ENCODE data around the gene CIAO3. TPM values are rescaled to one million over a fixed set of nuclear protein-coding genes. Genes with fewer than 3 reads are reported as not detected.

CIAO3 gene
- total RNA-seq, 1 experiment from 2014 or later: 21.9 TPM

GRCh38 chr16:790086-790485 is 49.3 kb upstream of the CIAO3 start:
- Histone ChIP-seq H4K91ac (ENCODE audit: insufficient read length, low read depth, low read length) (no peak overlapping the region), H3K9ac (ENCODE audit: extremely low read depth, insufficient read length, low read length) (no peak overlapping the region), H3K79me1 (ENCODE audit: insufficient read depth, low read depth, low read length, poor library complexity, severe bottlenecking) (peaks cover 2% of the 10 kb centered on the region), H3K27ac (ENCODE audit: insufficient read length, low read depth, low read length) (no peak overlapping the region), H3K79me2 (ENCODE audit: insufficient read depth, low read length) (no peaks in the 10 kb centered on the region; the same call in 1 of the 2 replicates), H3K56ac (ENCODE audit: insufficient read length, low read depth, low read length) (no peak overlapping the region), H2BK120ac (ENCODE audit: low read depth, low read length, poor library complexity, severe bottlenecking) (no peak overlapping the region), H3K4me1 (ENCODE audit: insufficient read depth, low read length) (no peaks in the 10 kb centered on the region), H3K4ac (ENCODE audit: low read depth, low read length) (no peak overlapping the region), H3K14ac (ENCODE audit: insufficient read depth, low read length) (no peak overlapping the region), H2BK15ac (ENCODE audit: low read depth, low read length) (no peak overlapping the region), H3K23ac (ENCODE audit: insufficient read length, low read depth, low read length) (no peak overlapping the region), H3K4me2 (ENCODE audit: insufficient read depth, insufficient read length, low read length) (no peak overlapping the region), H2BK12ac (ENCODE audit: insufficient read length, low read depth, low read length) (no peak overlapping the region), H3K23me2 (ENCODE audit: insufficient read length, low read depth, low read length, poor library complexity, severe bottlenecking) (peaks cover 11% of the 10 kb centered on the region), H3K27me3 (ENCODE audit: insufficient read depth, low read length) (no peaks in the 10 kb centered on the region), H3T11ph (ENCODE audit: low read length) (no peak overlapping the region), H3K18ac (ENCODE audit: insufficient read length, low read depth, low read length) (no peak overlapping the region), H2BK5ac (ENCODE audit: insufficient read length, low read length) (no peak overlapping the region), H4K8ac (replicated peaks; ENCODE audit: insufficient read length, low read depth, low read length) (no peak overlapping the region), H3K9me3 (ENCODE audit: control insufficient read depth, low read depth, low read length) (no peaks in the 10 kb centered on the region), H2AFZ (ENCODE audit: low read length) (no peak overlapping the region), H2AK5ac (ENCODE audit: insufficient read length, low read length) (no peak overlapping the region), H2BK20ac (ENCODE audit: low read depth, low read length, poor library complexity, severe bottlenecking) (no peak overlapping the region), H4K5ac (ENCODE audit: insufficient read length, low read depth, low read length) (no peak overlapping the region), H4K20me1 (ENCODE audit: control insufficient read depth, insufficient read depth, insufficient read length) (no peaks in the 10 kb centered on the region)
- TF ChIP-seq, protein P1, sequence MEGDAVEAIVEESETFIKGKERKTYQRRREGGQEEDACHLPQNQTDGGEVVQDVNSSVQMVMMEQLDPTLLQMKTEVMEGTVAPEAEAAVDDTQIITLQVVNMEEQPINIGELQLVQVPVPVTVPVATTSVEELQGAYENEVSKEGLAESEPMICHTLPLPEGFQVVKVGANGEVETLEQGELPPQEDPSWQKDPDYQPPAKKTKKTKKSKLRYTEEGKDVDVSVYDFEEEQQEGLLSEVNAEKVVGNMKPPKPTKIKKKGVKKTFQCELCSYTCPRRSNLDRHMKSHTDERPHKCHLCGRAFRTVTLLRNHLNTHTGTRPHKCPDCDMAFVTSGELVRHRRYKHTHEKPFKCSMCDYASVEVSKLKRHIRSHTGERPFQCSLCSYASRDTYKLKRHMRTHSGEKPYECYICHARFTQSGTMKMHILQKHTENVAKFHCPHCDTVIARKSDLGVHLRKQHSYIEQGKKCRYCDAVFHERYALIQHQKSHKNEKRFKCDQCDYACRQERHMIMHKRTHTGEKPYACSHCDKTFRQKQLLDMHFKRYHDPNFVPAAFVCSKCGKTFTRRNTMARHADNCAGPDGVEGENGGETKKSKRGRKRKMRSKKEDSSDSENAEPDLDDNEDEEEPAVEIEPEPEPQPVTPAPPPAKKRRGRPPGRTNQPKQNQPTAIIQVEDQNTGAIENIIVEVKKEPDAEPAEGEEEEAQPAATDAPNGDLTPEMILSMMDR (conservative IDR thresholded peaks at IDR 0.05): no peak
- Mint-ChIP-seq H3K27ac (no peak overlapping the region), H3K36me3 (ENCODE audit: insufficient read depth in 1 of 3, low read depth in 3 of 3) (peaks cover 8 to 34% (median 21%) of the 10 kb centered on the region in 3 experiments; a peak in 6 of 7 replicates), H3K4me1 (peaks cover 0 to 2% of the 10 kb centered on the region in 2 experiments; a peak in 1 of 4 replicates), H3K9me3 (no peaks in the 10 kb centered on the region), H3K4me3 (peak overlapping the region; percentile 71 to 78), H3K27me3 (ENCODE audit: low read depth) (no peaks in the 10 kb centered on the region)
- no CpG with 5 or more reads among the region's 17 CpGs for WGBS (ENCODE audit: extremely low coverage, insufficient read length, low lambda C conversion rate)
- DNase-seq: no peak

All from H9 (cell line).